A549 (cell line): ENCODE measurements around the gene URB2. TPM values are rescaled to one million over a fixed set of nuclear protein-coding genes. Genes with fewer than 3 reads are reported as not detected.

ENCODE experiments used
- ATAC-seq, 2 experiments: fragments of 200-7000 bp in 1 of 2; fragments of >200 bp in 1 of 2; cut with Nextera tagmentation in 1 of 2; cut with Tn5 transposase in 1 of 2; 3 replicates each; pipeline versions ENCODE4 v1.8.0 to v1.9.1; 2018 to 2020; ENCODE audit warnings: mild to moderate bottlenecking in 1 of 2, moderate library complexity in 1 of 2
- CTCF ChIA-PET: fragments of 300-600 bp; sonication (Branson Sonifier 250); formaldehyde crosslinking; extraction: SDS; loops from one replicate; lab custom pipeline; 2021; ENCODE audit warnings: antibody characterized with exemption, inconsistent platforms; lab: Yijun Ruan, JAX
- POLR2A ChIA-PET: fragments of 350-600 bp; formaldehyde crosslinking; extraction: SDS; loops from one replicate; lab custom pipeline; 2021; ENCODE audit warnings: antibody characterized with exemption, inconsistent platforms; lab: Yijun Ruan, JAX
- DNase-seq, 2 experiments: peaks; one replicate each; pipeline versions ENCODE4 v3.0.0 to v3.0.0-alpha.2; 2011 to 2016; ENCODE audit warnings: low read depth in 1 of 2, low spot score in 1 of 2
- FAIRE-seq: peaks from 2 replicates; lab custom pipeline; 2011; peaks lifted over from hg19 to GRCh38; lab: Jason Lieb, UNC
- H3K27ac ChIP-seq, 2 experiments: fragments of >200 bp; sonication (Bioruptor Twin); formaldehyde crosslinking; 3 replicates each; pipeline ENCODE4 v1.5.1; 2016 to 2017
- H3K4me1 ChIP-seq: fragments of >200 bp; sonication (Bioruptor Twin); formaldehyde crosslinking; 3 replicates; pipeline ENCODE4 v1.6.1; 2016
- H3K4me2 ChIP-seq: fragments of >200 bp; sonication (Bioruptor Twin); formaldehyde crosslinking; 3 replicates; pipeline ENCODE4 v1.6.1; 2016
- H3K4me3 ChIP-seq: fragments of >200 bp; sonication (Bioruptor Twin); formaldehyde crosslinking; 3 replicates; pipeline ENCODE4 v1.5.1; 2016
- H3K9me3 ChIP-seq: fragments of >200 bp; sonication (Bioruptor Twin); formaldehyde crosslinking; 3 replicates; pipeline ENCODE4 v1.6.1; 2016
- BHLHE40 ChIP-seq: IDR thresholded peaks from 2 replicates; pipeline ENCODE4 v1.6.1; 2012; ENCODE audit warnings: low read depth, low read length, inconsistent platforms
- CBX8 ChIP-seq: fragments of 200-600 bp; sonication (generic); IDR thresholded peaks from 2 replicates; pipeline ENCODE4 v1.6.1; 2016
- CEBPB ChIP-seq, 2 experiments: fragments of >200 bp in 1 of 2; sonication (Bioruptor Twin) in 1 of 2; formaldehyde crosslinking in 1 of 2; IDR thresholded peaks; 2 replicates each; pipeline ENCODE4 v1.6.1; 2012 to 2016
- CHD2 ChIP-seq: fragments of 150-350 bp; IDR thresholded peaks from 2 replicates; pipeline ENCODE4 v1.6.1; 2014; ENCODE audit warnings: low read length; ENCODE audit not compliant: partially characterized antibody
- CHD4 ChIP-seq: fragments of 200-600 bp; sonication (generic); IDR thresholded peaks from 2 replicates; pipeline ENCODE4 v1.6.1; 2016; ENCODE audit warnings: antibody characterized with exemption, mild to moderate bottlenecking, borderline replicate concordance
- EHF ChIP-seq: fragments of 250-450 bp; sonication (Bioruptor Pico); IDR thresholded peaks from 2 replicates; pipeline ENCODE4 v1.5.0; 2020; ENCODE audit warnings: mild to moderate bottlenecking
- EHMT2 ChIP-seq: fragments of 200-600 bp; sonication (generic); IDR thresholded peaks from 2 replicates; pipeline ENCODE4 v1.6.1; 2016; ENCODE audit warnings: antibody characterized with exemption, low read depth, mild to moderate bottlenecking, moderate library complexity
- FOSL2 ChIP-seq, 2 experiments: fragments of 450-650 bp in 1 of 2; fragments of >200 bp in 1 of 2; sonication (Bioruptor Twin) in 1 of 2; formaldehyde crosslinking; IDR thresholded peaks; 2 replicates each; pipeline versions ENCODE4 v1.5.0 to v1.6.1; 2016 to 2020; ENCODE audit warnings: mild to moderate bottlenecking in 1 of 2, moderate library complexity in 1 of 2
- FOXS1 ChIP-seq: fragments of 250-450 bp; sonication (Bioruptor Pico); IDR thresholded peaks from 2 replicates; pipeline ENCODE4 v1.5.0; 2020; ENCODE audit warnings: mild to moderate bottlenecking, moderate library complexity
- GATA3 ChIP-seq: IDR thresholded peaks from 2 replicates; pipeline ENCODE4 v1.6.1; 2012; ENCODE audit warnings: borderline replicate concordance
- HOXA7 ChIP-seq: fragments of 250-450 bp; sonication (Bioruptor Pico); IDR thresholded peaks from 2 replicates; pipeline ENCODE4 v1.5.0; 2020; ENCODE audit warnings: mild to moderate bottlenecking, moderate library complexity
- HOXB5 ChIP-seq: fragments of 250-450 bp; sonication (Bioruptor Pico); IDR thresholded peaks from 2 replicates; pipeline ENCODE4 v1.5.0; 2020; ENCODE audit warnings: mild to moderate bottlenecking, moderate library complexity
- JUN ChIP-seq, 2 experiments: fragments of >200 bp; sonication (Bioruptor Twin); formaldehyde crosslinking; IDR thresholded peaks; 2 replicates in 1 of 2; 3 replicates in 1 of 2; pipeline ENCODE4 v1.6.1; 2016 to 2017
- KDM1A ChIP-seq: fragments of 200-600 bp; sonication (generic); IDR thresholded peaks from 2 replicates; pipeline ENCODE4 v1.6.1; 2016; ENCODE audit warnings: low read depth, mild to moderate bottlenecking
- KDM5A ChIP-seq: fragments of 200-600 bp; sonication (generic); IDR thresholded peaks from 2 replicates; pipeline ENCODE4 v1.6.1; 2016; ENCODE audit warnings: antibody characterized with exemption, mild to moderate bottlenecking
- MAFK ChIP-seq: fragments of 450-650 bp; IDR thresholded peaks from 2 replicates; pipeline ENCODE4 v1.6.1; 2014; ENCODE audit not compliant: partially characterized antibody
- MYC ChIP-seq: IDR thresholded peaks from 2 replicates; pipeline ENCODE4 v1.6.1; 2012; ENCODE audit warnings: mild to moderate bottlenecking, inconsistent platforms, low read length, improper control_type of control experiment, borderline replicate concordance
- NPAS2 ChIP-seq: fragments of 250-450 bp; sonication (Bioruptor Pico); IDR thresholded peaks from 2 replicates; pipeline ENCODE4 v1.8.0; 2022; ENCODE audit warnings: mild to moderate bottlenecking, moderate library complexity, borderline replicate concordance
- PHF8 ChIP-seq: fragments of 200-600 bp; sonication (generic); IDR thresholded peaks from 2 replicates; pipeline ENCODE4 v1.6.1; 2016; ENCODE audit warnings: low read depth, mild to moderate bottlenecking, antibody characterized with exemption, moderate library complexity, borderline replicate concordance
- POLR2AphosphoS2 ChIP-seq: conservative IDR thresholded peaks from 2 replicates; pipeline ENCODE4 v1.6.1; 2012; ENCODE audit warnings: low read length, improper control_type of control experiment, inconsistent platforms
- RAD21 ChIP-seq, 2 experiments: fragments of >200 bp in 1 of 2; sonication (Bioruptor Twin) in 1 of 2; formaldehyde crosslinking in 1 of 2; IDR thresholded peaks in 1 of 2; conservative IDR thresholded peaks in 1 of 2; 2 replicates in 1 of 2; 3 replicates in 1 of 2; pipeline ENCODE4 v1.6.1; 2012 to 2018; ENCODE audit warnings: inconsistent platforms in 1 of 2
- RCOR1 ChIP-seq: fragments of 150-350 bp; IDR thresholded peaks from 2 replicates; pipeline ENCODE4 v1.6.1; 2014; ENCODE audit warnings: antibody characterized with exemption, low read length, low read depth
- SMC3 ChIP-seq: fragments of >200 bp; sonication (Bioruptor Twin); formaldehyde crosslinking; IDR thresholded peaks from 3 replicates; pipeline ENCODE4 v1.6.1; 2018; ENCODE audit warnings: inconsistent platforms
- SREBF2 ChIP-seq: fragments of 450-650 bp; IDR thresholded peaks from 2 replicates; pipeline ENCODE4 v1.6.1; 2014; ENCODE audit warnings: mild to moderate bottlenecking, moderate library complexity
- TFCP2L1 ChIP-seq: fragments of 250-450 bp; sonication (Bioruptor Pico); IDR thresholded peaks from 2 replicates; pipeline ENCODE4 v1.5.0; 2021; ENCODE audit warnings: mild to moderate bottlenecking
- TP53 ChIP-seq: fragments of 250-450 bp; sonication (Bioruptor Pico); IDR thresholded peaks from 2 replicates; pipeline ENCODE4 v1.5.0; 2021; ENCODE audit warnings: mild to moderate bottlenecking, moderate library complexity
- ZC3H11A ChIP-seq: fragments of 450-650 bp; IDR thresholded peaks from 2 replicates; pipeline ENCODE4 v1.6.1; 2014; ENCODE audit warnings: antibody characterized with exemption, mild to moderate bottlenecking
- ZFP36 ChIP-seq: fragments of 450-650 bp; IDR thresholded peaks from 2 replicates; pipeline ENCODE4 v1.6.1; 2014; ENCODE audit warnings: borderline replicate concordance; ENCODE audit not compliant: partially characterized antibody
- ZSCAN20 ChIP-seq: fragments of 250-450 bp; sonication (Bioruptor Pico); IDR thresholded peaks from 2 replicates; pipeline ENCODE4 v1.8.0; 2022; ENCODE audit warnings: mild to moderate bottlenecking, moderate library complexity
- WGBS: methylation state at CpG from one replicate; pipeline ENCODE4 v1.1.6; 2017; ENCODE audit errors: missing lambda C conversion rate; 5-methylcytosine and 5-hydroxymethylcytosine counted together
- polyA plus RNA-seq, 4 experiments: library from polyadenylated mRNA; depleted of rRNA in 3 of 4; stranded (reverse); fragments of >200 nt; fragmentation: RNase III in 1 of 4; extraction: RNeasy Plus Mini Kit Qiagen cat#74134 plus additional on column Dnase treatment in 1 of 4; gene quantifications; 2 replicates in 3 of 4; 3 replicates in 1 of 4; pipeline ENCODE4 v1.2.3, GENCODE V29; 2011 to 2017
- TF ChIP-seq, protein P1 (sequence below): IDR thresholded peaks from 2 replicates; pipeline ENCODE4 v1.6.1; 2012
- TF ChIP-seq, protein P2 (sequence below): fragments of >200 bp; sonication (Bioruptor Twin); formaldehyde crosslinking; IDR thresholded peaks from 2 replicates; pipeline ENCODE4 v1.6.1; 2016
- TF ChIP-seq, protein P3 (sequence below): IDR thresholded peaks from 2 replicates; pipeline ENCODE4 v1.6.1; 2012
- TF ChIP-seq, protein P4 (sequence below): fragments of 250-450 bp; sonication (Bioruptor Pico); IDR thresholded peaks from 2 replicates; pipeline ENCODE4 v1.5.0; 2020; ENCODE audit warnings: low read depth, mild to moderate bottlenecking, moderate library complexity

URB2 gene
- polyA plus RNA-seq, 2 of the 4 experiments (the other 2 are of a cell fraction), result 13.7 to 15.7 TPM

DNA sequence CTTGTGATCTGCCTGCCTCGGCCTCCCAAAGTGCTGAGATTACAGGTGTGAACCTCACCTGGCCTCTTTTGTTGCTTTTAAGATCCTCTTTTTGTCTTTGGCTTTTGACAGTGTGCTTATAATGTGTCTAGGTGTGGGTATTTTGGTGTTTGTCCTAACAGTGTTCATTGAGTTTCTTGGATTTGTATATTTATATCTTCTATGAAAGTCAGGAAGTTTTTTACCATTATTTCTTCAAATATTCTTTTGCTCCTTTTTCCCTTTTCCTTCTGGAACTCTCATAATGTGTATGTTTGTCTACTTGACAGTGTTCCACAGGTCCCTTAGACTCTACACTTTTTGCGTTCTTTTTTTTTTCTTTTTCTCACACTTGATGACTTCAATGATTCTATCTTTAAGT, 59.1 kb downstream of the URB2 start:
- peaks cover 11% of the 10 kb centered on the region; the same call in 1 of the 3 replicates for H3K9me3 ChIP-seq
- H3K4me1 ChIP-seq, result no peaks in the 10 kb centered on the region
- CTCF ChIA-PET, result no interaction called here
- no peak for ATAC-seq
- H3K27ac ChIP-seq, result no peak overlapping the region
- TF ChIP-seq POLR2AphosphoS2 (no peak), FOXS1 (CRISPR knock-in tag) (no peak), KDM1A (no peak), HOXA7 (CRISPR knock-in tag) (no peak), KDM5A (no peak), EHMT2 (no peak), CBX8 (no peak), RCOR1 (no peak), RAD21 (conservative IDR thresholded peaks at IDR 0.05 in 1 of 2, IDR thresholded peaks at IDR 0.05 in 1 of 2) (no peak), GATA3 (no peak), JUN (IDR thresholded peaks at IDR 0.05) (no peak), CEBPB (IDR thresholded peaks at IDR 0.05) (no peak), FOSL2 (IDR thresholded peaks at IDR 0.05) (no peak), FOSL2 (CRISPR knock-in tag; IDR thresholded peaks at IDR 0.05) (no peak)
- TF ChIP-seq, protein P1, sequence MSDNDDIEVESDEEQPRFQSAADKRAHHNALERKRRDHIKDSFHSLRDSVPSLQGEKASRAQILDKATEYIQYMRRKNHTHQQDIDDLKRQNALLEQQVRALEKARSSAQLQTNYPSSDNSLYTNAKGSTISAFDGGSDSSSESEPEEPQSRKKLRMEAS, result no peak
- no peak overlapping the region for H3K4me2 ChIP-seq
- WGBS, result 65% methylated on average over 2 of the region's 2 CpGs
- no peak for DNase-seq
- no peak overlapping the region for H3K4me3 ChIP-seq
- POLR2A ChIA-PET, result no interaction called here
- FAIRE-seq, result no peak

DNA sequence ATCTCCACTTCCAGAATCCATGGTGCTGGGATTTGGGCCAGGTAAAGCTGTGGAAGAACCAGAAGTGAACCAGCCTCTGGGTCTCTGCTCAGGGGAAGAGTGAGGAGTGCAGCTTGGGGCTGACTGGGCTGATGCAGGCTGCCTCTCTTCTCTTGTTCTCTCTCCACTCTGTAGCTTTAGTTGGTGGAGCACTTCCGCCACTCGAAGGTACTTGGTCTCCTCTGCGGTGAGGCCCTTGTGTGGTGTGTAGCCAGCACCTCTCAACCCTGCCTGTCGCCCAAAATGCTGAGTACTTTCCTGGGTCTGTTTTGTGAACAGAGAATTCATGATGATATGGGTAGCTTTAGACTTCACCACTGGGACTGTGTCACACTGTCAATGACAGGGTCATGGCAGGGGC, 63.2 kb downstream of the URB2 start:
- DNase-seq (no peak), FAIRE-seq (no peak), ATAC-seq (no peak; a peak in 1 of 6 replicates)
- no peak for TF ChIP-seq CHD2
- TF ChIP-seq, protein P2, sequence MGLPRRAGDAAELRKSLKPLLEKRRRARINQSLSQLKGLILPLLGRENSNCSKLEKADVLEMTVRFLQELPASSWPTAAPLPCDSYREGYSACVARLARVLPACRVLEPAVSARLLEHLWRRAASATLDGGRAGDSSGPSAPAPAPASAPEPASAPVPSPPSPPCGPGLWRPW, result no peak
- TF ChIP-seq TFCP2L1 (CRISPR knock-in tag), result no peak
- no peak for TF ChIP-seq KDM1A
- TF ChIP-seq CHD4, result no peak
- no peak for TF ChIP-seq FOXS1 (CRISPR knock-in tag)
- TF ChIP-seq SREBF2, result no peak
- no peak for TF ChIP-seq KDM5A
- TF ChIP-seq ZSCAN20, result no peak
- TF ChIP-seq NPAS2 (CRISPR knock-in tag), result no peak
- no peak for TF ChIP-seq MAFK
- TF ChIP-seq RAD21 (conservative IDR thresholded peaks at IDR 0.05 in 1 of 2, IDR thresholded peaks at IDR 0.05 in 1 of 2), result no peak
- no peak for TF ChIP-seq ZFP36
- no peak for TF ChIP-seq MYC
- CTCF ChIA-PET, result interaction anchor here (1.2 to 1.4 kb wide), 2 partner anchors 28 to 621 kb away, joined by 3 to 6 read pairs; no protein-coding TSS in a partner anchor
- POLR2A ChIA-PET, result no interaction called here
- Histone ChIP-seq H3K27ac (no peak overlapping the region), H3K4me3 (no peak overlapping the region), H3K9me3 (peaks cover 11% of the 10 kb centered on the region; the same call in 1 of the 3 replicates), H3K4me1 (no peaks in the 10 kb centered on the region), H3K4me2 (no peak overlapping the region)
- 77% methylated on average over 4 of the region's 4 CpGs for WGBS

DNA sequence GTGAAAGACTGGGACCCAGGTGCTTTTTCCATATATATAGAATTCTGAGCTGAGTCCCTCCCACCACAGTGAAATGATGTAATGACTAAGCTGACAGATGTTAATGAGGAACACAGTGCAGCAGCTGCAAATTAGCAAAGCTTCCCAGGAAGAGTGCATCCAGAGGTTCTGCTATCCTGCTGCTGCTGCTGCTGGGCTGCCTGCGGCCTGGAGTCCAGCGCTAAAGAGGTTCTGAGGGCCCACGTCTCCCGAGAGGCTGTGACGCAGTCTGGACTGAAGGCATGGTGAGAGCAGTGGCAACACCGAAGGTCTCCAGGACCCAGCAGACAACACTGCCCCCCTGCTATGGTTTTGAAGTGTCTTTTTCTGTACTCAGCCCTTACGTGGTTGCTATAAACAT, 63.9 kb downstream of the URB2 start:
- ChIA-PET CTCF (interaction anchor here (0.6 to 1.4 kb wide), 3 partner anchors 29 to 620 kb away, joined by 3 to 6 read pairs (median 3); no protein-coding TSS in a partner anchor), POLR2A (no interaction called here)
- WGBS, result 78% methylated on average over 7 of the region's 7 CpGs
- no peak for ATAC-seq
- no peak overlapping the region for H3K4me2 ChIP-seq
- peaks cover 11% of the 10 kb centered on the region; the same call in 1 of the 3 replicates for H3K9me3 ChIP-seq
- no peak for FAIRE-seq
- H3K4me3 ChIP-seq, result no peak overlapping the region
- DNase-seq, result no peak
- no peak overlapping the region for H3K27ac ChIP-seq
- no peaks in the 10 kb centered on the region for H3K4me1 ChIP-seq
- TF ChIP-seq, protein P3, sequence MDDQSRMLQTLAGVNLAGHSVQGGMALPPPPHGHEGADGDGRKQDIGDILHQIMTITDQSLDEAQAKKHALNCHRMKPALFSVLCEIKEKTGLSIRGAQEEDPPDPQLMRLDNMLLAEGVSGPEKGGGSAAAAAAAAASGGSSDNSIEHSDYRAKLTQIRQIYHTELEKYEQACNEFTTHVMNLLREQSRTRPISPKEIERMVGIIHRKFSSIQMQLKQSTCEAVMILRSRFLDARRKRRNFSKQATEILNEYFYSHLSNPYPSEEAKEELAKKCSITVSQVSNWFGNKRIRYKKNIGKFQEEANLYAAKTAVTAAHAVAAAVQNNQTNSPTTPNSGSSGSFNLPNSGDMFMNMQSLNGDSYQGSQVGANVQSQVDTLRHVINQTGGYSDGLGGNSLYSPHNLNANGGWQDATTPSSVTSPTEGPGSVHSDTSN, result no peak
- no peak for TF ChIP-seq BHLHE40
- TF ChIP-seq EHF, result no peak
- no peak for TF ChIP-seq HOXB5 (CRISPR knock-in tag)
- TF ChIP-seq TP53 (CRISPR knock-in tag), result no peak
- TF ChIP-seq ZC3H11A, result no peak
- TF ChIP-seq, protein P4, sequence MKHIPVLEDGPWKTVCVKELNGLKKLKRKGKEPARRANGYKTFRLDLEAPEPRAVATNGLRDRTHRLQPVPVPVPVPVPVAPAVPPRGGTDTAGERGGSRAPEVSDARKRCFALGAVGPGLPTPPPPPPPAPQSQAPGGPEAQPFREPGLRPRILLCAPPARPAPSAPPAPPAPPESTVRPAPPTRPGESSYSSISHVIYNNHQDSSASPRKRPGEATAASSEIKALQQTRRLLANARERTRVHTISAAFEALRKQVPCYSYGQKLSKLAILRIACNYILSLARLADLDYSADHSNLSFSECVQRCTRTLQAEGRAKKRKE (CRISPR knock-in tag), result no peak
- TF ChIP-seq CHD2, result no peak
- TF ChIP-seq SMC3, result no peak
- no peak for TF ChIP-seq PHF8
- TF ChIP-seq JUN (IDR thresholded peaks at IDR 0.05), result no peak
- no peak for TF ChIP-seq POLR2AphosphoS2
- TF ChIP-seq MYC, result no peak
